Activated T-helper 1 cell treated with Interleukin-2 at 50 U/mL for 16 hours (primary cell): ENCODE results near the gene ANKDD1B.

Experiments
- DNase-seq: peaks from one replicate; pipeline ENCODE4 v3.0.0-alpha.2; 2020; ENCODE audit warnings: low read depth

Gene ANKDD1B

DNA sequence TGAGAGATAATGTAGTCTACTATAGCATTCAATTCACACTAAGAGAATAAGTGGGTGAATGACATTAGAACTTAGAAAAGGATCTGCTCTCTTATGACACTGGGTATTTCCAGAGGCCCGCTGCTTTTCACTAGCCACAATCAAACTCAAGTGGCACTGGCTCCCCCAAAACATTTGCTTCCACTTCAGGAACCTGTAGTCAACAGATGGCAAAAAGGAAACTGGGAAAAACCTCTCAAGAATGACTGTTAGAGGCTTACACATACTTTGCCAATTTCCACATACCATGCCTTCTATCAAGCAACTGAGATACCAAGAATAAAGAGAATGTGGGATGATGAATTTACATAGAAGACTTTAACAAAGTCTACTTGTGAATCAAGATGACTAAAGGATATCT, 94.8 kb downstream of the ANKDD1B start:
- no peak for DNase-seq

DNA sequence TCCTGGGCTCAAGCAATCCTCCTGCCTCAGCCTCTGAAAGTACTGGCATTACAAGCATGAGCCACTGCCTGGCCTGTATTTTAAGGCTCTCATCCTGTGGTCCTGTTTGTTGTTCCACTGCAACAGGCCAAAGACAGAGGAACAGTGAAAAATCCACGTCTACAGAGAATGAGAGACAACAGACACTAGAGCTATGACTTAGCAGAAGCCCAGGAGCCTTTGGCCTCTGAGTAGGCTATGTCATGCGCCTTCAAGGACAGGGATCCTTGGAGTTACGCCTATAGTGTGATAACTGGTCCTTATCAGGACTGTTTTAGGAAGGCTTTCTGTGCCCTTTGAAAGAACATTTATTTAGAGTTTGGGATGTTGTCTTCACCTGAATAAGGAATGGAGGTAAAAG, 95.5 kb downstream of the ANKDD1B start:
- no peak for DNase-seq

DNA sequence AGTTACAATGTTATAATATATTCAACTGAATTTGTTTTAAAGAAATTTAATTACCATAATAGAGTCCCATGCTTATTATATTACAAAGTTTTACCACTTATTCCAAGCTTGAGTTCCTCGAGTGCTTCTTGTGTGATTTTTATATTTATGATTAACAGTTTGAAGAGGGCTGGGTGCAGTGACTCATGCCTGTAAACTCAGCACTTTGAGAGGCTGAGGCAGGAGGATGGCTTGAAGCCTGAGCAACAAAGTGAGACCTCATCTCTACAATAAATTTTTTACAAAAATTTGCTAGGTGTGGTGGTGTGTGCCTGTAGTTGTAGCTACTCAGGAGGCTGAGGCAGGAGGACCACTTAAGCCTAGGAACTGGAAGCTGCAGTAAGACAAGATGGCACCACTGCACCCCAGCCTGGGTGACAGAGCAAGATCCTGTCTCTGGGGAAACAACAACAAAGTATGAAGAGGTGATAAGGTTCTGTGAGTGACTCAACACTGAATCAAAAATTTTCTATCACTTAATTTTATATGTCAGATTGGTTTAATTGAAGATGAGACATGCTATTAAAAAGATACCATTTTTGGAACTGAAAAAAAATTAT, 96.8 kb downstream of the ANKDD1B start:
- DNase-seq: no peak

DNA sequence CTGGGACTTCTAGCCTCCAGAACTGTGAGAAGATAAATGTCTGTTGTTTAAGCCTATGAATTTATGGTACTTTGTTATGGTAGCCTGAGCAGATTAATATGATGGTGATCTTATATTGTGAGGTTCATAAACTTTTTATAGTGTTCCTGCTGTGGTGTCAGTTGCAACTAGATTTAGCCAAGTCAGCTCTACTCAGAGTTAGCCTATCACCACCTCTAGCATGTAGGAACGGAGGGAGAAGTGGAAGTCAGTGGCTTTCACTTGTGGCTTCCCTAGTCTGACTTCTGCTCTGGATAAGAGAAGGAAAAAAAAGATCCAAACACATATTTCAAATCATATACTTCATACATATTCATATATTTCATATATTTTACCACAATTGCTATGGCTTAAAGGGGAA, 99.4 kb downstream of the ANKDD1B start:
- DNase-seq: no peak

DNA sequence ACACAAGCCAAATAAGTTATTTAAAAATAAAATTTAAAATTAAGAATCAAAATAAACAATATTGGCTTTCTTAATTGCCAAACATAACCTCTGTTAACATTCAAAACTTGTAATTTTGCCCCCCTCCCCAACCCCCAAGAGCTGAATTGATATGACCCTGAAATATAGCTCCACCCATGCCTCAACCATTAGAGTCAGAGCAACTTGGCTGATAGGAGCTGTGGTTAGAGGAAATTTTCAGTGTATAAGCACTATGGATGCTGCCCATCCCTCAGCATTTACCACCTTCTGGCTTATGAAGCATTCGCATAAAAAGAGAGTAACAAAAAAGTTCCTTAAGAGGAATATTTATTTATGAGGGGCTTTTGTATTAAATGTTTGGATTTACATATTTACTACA, 99.9 kb downstream of the ANKDD1B start:
- DNase-seq: no peak

DNA sequence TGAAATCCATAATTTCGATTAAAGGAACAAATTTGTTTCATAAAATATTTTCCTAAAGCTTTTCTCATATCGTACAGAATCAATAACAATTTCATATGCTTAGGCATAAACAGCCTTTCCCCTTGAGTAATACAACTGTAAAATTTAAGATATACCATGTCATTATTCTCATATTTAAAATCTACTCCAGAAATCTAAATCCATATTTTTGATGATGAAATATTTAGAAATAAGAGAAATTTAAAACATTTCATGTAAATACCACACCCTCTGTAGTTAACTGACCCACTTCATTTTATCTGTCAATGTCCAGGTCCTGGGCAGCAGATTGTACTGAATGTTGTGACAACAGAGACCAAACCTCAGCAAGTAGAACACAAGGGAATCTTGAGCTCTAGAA, 100.8 kb downstream of the ANKDD1B start:
- no peak for DNase-seq

DNA sequence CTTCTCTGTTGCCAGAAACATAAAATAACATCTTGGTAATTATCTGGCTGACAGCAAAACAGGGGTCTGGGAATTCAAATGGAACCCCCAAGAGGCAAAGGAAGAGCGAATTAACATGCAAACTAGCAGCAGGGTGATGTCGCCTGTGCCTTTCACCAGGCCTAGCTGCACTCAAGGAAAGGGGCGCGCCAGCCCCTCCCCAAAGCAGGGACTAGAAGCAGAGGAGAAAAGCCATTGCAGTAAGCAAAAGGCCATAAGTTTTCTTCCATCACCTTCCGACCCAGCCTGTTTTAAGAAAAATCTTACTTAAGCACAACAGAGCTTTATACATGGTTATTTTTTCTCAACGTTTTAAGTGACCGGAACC, 105.4 kb downstream of the ANKDD1B start:
- no peak for DNase-seq

DNA sequence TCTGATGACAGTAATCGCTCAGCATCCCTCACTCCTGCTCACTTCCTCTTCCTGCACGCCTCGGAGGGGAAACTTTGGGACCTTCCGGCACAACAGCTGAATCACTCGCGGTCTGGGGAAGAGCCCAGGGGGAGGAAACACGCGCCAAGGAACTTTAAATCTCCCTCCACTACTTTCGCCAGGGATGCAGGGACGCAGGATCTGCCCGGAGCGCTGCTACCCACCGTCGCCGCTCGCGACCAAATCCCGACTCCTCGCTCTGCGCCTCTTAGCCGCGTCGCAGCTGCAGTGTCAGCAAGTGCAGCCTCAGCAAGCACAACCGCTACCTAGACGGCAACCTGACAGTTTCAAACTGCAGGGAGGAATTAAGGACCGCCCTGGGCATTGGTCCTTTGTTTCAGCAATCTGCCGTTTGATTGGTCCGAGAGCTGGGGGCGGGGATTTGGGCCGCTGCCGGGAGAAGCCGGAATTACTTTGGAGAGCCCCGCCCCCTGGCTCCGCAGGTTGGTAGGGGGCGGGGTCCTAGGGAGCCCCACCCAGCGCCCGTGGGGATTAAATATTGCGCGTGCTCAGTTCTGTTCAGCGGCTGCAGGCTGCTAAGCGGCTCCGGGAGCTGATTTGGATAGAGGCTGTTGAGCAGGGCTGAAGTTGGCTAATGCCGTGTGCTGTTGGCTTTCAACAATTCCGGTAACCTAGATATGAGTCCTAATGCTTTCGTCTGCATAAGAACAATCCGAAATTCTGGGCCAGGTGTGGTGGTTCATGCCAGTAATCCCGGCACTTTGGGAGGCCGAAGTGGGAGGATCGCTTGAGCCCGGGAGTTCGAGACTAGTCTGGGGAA, 106.0 kb downstream of the ANKDD1B start, which contains the start of gene POC5:
POC5 (minus strand) TSS at position 356 of the 841 bp plus-strand sequence. CDS start 4,500 bp downstream, outside the sequence.
- DNase-seq: peak; percentile 95

DNA sequence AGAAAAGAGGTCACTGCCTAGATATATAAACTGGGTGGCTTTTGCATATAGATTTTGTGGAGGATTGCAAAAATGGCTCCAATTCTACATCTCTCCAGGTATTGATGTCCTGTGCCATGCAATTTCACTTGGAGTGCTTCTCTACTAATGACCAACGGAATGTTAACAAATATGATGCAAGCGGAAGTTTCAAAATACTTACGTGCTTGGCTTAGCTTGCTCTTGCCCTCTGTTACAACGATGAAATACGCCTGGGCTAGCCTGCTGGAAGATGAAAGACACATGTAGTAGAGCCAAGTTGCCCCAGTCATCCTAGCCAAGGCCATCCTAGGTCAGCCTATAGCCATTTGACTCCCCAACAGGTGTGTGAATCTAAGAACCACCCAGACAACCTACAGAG, 109.6 kb downstream of the ANKDD1B start:
- DNase-seq: no peak
